ENCODE results near the gene TSTD2.
"Not testable (repeated sequence)": the region's sequence is repeated elsewhere in the genome, so short reads cannot be mapped to it uniquely, and the experiment has no call there.

The TSTD2 gene

GRCh38 chr9:97591535-97591934 lies 41.6 kb downstream of the TSTD2 start:
- Histone ChIP-seq H3K4me1 (ENCODE audit: control insufficient read depth, insufficient read depth, low read length, unreplicated experiment) (peaks cover 4% of the 10 kb centered on the region), H3K36me3 (ENCODE audit: insufficient read depth, low read length) (no peaks in the 10 kb centered on the region), H3K27ac (ENCODE audit: low read depth, low read length) (no peak overlapping the region), H3K79me2 (ENCODE audit: control insufficient read depth, insufficient read depth, low read length, unreplicated experiment) (no peaks in the 10 kb centered on the region), H3K27me3 (ENCODE audit: insufficient read depth, low read length) (peaks cover 29% of the 10 kb centered on the region), H2AFZ (ENCODE audit: low read length, unreplicated experiment) (no peak overlapping the region), H3K4me3 (ENCODE audit: low read depth, low read length) (no peak overlapping the region)

- H3K36me3 ChIP-seq (ENCODE audit: insufficient read depth, low read length); H3K79me2 ChIP-seq (ENCODE audit: control insufficient read depth, insufficient read depth, low read length, unreplicated experiment); H3K4me1 ChIP-seq (ENCODE audit: control insufficient read depth, insufficient read depth, low read length, unreplicated experiment); H2AFZ ChIP-seq (ENCODE audit: low read length, unreplicated experiment); H3K27ac ChIP-seq (ENCODE audit: low read depth, low read length); H3K4me3 ChIP-seq (ENCODE audit: low read depth, low read length): not testable (repeated sequence)
- H3K27me3 ChIP-seq (ENCODE audit: insufficient read depth, low read length) = peaks cover 22% of the 10 kb centered on the region
Measured at GRCh38 chr9:97586909-97587308, 46.3 kb downstream of the TSTD2 start.

- H2AFZ ChIP-seq (ENCODE audit: low read length, unreplicated experiment); H3K4me3 ChIP-seq (ENCODE audit: low read depth, low read length); H3K27ac ChIP-seq (ENCODE audit: low read depth, low read length); H3K79me2 ChIP-seq (ENCODE audit: control insufficient read depth, insufficient read depth, low read length, unreplicated experiment); H3K4me1 ChIP-seq (ENCODE audit: control insufficient read depth, insufficient read depth, low read length, unreplicated experiment); H3K36me3 ChIP-seq (ENCODE audit: insufficient read depth, low read length); H3K27me3 ChIP-seq (ENCODE audit: insufficient read depth, low read length): not testable (repeated sequence)
Measured at GRCh38 chr9:97584778-97585177, 48.4 kb downstream of the TSTD2 start.

- not testable (repeated sequence) for H3K36me3 ChIP-seq (ENCODE audit: insufficient read depth, low read length); H3K4me1 ChIP-seq (ENCODE audit: control insufficient read depth, insufficient read depth, low read length, unreplicated experiment); H2AFZ ChIP-seq (ENCODE audit: low read length, unreplicated experiment); H3K79me2 ChIP-seq (ENCODE audit: control insufficient read depth, insufficient read depth, low read length, unreplicated experiment); H3K4me3 ChIP-seq (ENCODE audit: low read depth, low read length); H3K27ac ChIP-seq (ENCODE audit: low read depth, low read length)
- H3K27me3 ChIP-seq (ENCODE audit: insufficient read depth, low read length) = peaks cover 26% of the 10 kb centered on the region
Measured at GRCh38 chr9:97581590-97581989, 51.6 kb downstream of the TSTD2 start.

DNA sequence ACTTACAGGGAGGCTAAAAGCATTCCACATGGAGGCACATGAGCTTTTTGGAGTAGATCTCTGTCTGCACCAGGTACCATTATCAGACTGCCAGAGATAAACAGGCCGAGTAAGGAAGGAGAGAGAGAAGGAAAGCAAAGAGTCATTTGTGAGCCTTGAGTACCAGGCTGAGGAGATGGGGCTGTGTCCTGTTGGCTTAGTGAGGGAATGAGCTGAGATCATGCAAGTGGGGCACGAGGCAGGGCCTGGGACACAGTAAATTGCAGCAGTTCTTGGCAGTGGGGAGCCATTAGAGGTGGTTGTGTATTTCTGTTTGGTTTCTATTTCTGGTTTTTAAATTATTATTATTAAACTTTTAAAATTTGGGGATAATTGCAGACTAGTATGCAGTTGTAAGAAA lies 53.3 kb downstream of the TSTD2 start:
- Histone ChIP-seq H3K36me3 (ENCODE audit: insufficient read depth, low read length) (no peaks in the 10 kb centered on the region), H3K27ac (ENCODE audit: low read depth, low read length) (no peak overlapping the region), H3K4me1 (ENCODE audit: control insufficient read depth, insufficient read depth, low read length, unreplicated experiment) (no peaks in the 10 kb centered on the region), H3K4me3 (ENCODE audit: low read depth, low read length) (no peak overlapping the region), H2AFZ (ENCODE audit: low read length, unreplicated experiment) (no peak overlapping the region), H3K79me2 (ENCODE audit: control insufficient read depth, insufficient read depth, low read length, unreplicated experiment) (no peaks in the 10 kb centered on the region), H3K27me3 (ENCODE audit: insufficient read depth, low read length) (peaks cover 32% of the 10 kb centered on the region)

- Histone ChIP-seq H3K27ac (ENCODE audit: low read depth, low read length) (no peak overlapping the region), H3K79me2 (ENCODE audit: control insufficient read depth, insufficient read depth, low read length, unreplicated experiment) (no peaks in the 10 kb centered on the region), H3K27me3 (ENCODE audit: insufficient read depth, low read length) (peaks cover 32% of the 10 kb centered on the region), H3K4me3 (ENCODE audit: low read depth, low read length) (no peak overlapping the region), H2AFZ (ENCODE audit: low read length, unreplicated experiment) (no peak overlapping the region), H3K36me3 (ENCODE audit: insufficient read depth, low read length) (no peaks in the 10 kb centered on the region), H3K4me1 (ENCODE audit: control insufficient read depth, insufficient read depth, low read length, unreplicated experiment) (no peaks in the 10 kb centered on the region)
Measured at GRCh38 chr9:97578846-97579245, 54.3 kb downstream of the TSTD2 start.

DNA sequence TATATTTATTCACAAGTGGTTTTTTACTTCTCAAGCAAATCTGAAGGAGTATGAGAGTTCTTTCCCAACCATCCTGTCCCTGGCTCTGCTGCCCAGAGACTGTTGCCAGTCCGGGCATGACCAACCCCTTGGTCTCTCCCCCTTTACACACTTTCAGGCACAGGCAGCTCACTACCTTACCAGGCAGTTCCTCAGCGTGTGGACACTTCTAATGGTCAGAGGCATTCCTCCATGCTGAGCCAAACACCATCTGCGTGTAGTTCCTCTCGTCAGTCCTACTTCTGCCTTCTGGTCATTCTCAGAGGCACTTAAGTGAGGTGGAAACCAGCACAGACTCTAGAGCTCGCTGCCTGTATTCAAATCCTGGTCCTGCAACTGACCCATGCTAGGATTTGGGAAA lies 56.1 kb downstream of the TSTD2 start:
- Histone ChIP-seq H3K27ac (ENCODE audit: low read depth, low read length) (no peak overlapping the region), H3K4me1 (ENCODE audit: control insufficient read depth, insufficient read depth, low read length, unreplicated experiment) (no peaks in the 10 kb centered on the region), H3K36me3 (ENCODE audit: insufficient read depth, low read length) (no peaks in the 10 kb centered on the region), H3K79me2 (ENCODE audit: control insufficient read depth, insufficient read depth, low read length, unreplicated experiment) (no peaks in the 10 kb centered on the region), H3K4me3 (ENCODE audit: low read depth, low read length) (no peak overlapping the region), H2AFZ (ENCODE audit: low read length, unreplicated experiment) (no peak overlapping the region), H3K27me3 (ENCODE audit: insufficient read depth, low read length) (peaks cover 32% of the 10 kb centered on the region)

GRCh38 chr9:97575673-97576200 lies 57.4 kb downstream of the TSTD2 start:
- peaks cover 32% of the 10 kb centered on the region for H3K27me3 ChIP-seq (ENCODE audit: insufficient read depth, low read length)
- no peak overlapping the region for H2AFZ ChIP-seq (ENCODE audit: low read length, unreplicated experiment)
- no peaks in the 10 kb centered on the region for H3K36me3 ChIP-seq (ENCODE audit: insufficient read depth, low read length)
- no peaks in the 10 kb centered on the region for H3K4me1 ChIP-seq (ENCODE audit: control insufficient read depth, insufficient read depth, low read length, unreplicated experiment)
- H3K79me2 ChIP-seq (ENCODE audit: control insufficient read depth, insufficient read depth, low read length, unreplicated experiment) = no peaks in the 10 kb centered on the region
- no peak overlapping the region for H3K27ac ChIP-seq (ENCODE audit: low read depth, low read length)
- H3K4me3 ChIP-seq (ENCODE audit: low read depth, low read length) = no peak overlapping the region

DNA sequence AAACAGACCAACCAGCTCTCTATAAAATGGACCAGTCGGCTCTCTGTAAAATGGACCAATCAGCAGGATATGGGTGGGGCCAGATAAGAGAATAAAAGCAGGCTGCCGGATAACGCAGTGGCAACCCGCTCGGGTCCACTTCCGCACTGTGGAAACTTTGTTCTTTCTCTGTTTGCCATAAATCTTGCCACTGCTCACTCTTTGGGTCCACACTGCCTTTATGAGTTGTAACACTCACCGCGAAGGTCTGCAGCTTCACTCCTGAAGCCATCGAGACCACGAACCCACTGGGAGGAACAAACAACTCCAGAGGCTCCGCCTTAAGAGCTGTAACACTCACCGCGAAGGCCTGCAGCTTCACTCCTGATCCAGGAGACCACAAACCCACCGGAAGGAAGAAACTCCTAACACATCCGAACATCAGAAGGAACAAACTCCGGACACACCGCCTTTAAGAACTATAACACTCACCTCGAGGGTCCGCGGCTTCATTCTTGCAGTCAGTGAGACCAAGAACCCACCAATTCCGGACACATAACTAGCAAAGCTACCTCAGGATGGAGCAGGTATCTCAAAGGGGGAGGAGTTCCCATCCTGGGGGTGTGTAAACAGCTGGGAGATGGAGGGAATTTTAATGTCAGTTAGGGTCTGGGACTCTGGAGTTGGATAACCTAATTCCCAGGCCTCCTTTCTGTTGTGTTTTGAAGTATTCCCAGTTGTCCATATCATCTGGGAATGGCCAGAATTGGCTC lies 58.1 kb downstream of the TSTD2 start:
- H3K4me1 ChIP-seq (ENCODE audit: control insufficient read depth, insufficient read depth, low read length, unreplicated experiment); H3K36me3 ChIP-seq (ENCODE audit: insufficient read depth, low read length); H3K27ac ChIP-seq (ENCODE audit: low read depth, low read length); H3K4me3 ChIP-seq (ENCODE audit: low read depth, low read length); H3K79me2 ChIP-seq (ENCODE audit: control insufficient read depth, insufficient read depth, low read length, unreplicated experiment); H2AFZ ChIP-seq (ENCODE audit: low read length, unreplicated experiment): not testable (repeated sequence)
- H3K27me3 ChIP-seq (ENCODE audit: insufficient read depth, low read length) = peaks cover 37% of the 10 kb centered on the region

GRCh38 chr9:97574101-97574571 lies 59.0 kb downstream of the TSTD2 start:
- not testable (repeated sequence) for H3K36me3 ChIP-seq (ENCODE audit: insufficient read depth, low read length); H3K4me3 ChIP-seq (ENCODE audit: low read depth, low read length); H2AFZ ChIP-seq (ENCODE audit: low read length, unreplicated experiment); H3K79me2 ChIP-seq (ENCODE audit: control insufficient read depth, insufficient read depth, low read length, unreplicated experiment); H3K27ac ChIP-seq (ENCODE audit: low read depth, low read length); H3K4me1 ChIP-seq (ENCODE audit: control insufficient read depth, insufficient read depth, low read length, unreplicated experiment)
- peaks cover 37% of the 10 kb centered on the region for H3K27me3 ChIP-seq (ENCODE audit: insufficient read depth, low read length)

DNA sequence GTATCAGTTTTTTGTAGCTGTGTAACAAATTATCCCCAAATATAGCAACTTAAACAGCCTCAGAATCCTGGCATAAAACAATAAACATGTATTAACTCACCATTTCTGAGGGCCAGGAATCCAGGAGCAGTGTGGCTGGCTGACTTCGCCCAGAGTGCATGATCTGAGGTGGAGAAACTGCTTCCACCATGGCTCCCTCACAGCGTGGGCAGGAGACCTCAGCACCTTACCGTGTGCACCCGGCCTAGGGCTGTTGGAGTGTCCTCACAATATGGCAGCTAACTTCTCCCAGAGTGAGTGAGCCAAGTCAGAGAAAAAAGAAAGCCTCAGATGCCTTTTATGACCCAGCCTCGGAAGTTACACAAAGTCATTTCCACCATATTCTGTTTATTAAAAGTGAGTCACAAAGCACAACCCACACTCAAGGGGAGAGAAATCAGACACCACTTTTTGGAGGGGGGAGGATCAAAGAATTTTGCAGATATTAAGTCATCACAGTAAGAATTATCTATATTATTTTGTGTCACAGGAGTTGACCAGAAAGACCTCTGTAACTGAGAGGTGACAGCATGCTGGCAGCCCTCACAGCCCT lies 59.6 kb downstream of the TSTD2 start:
- Histone ChIP-seq H3K27me3 (ENCODE audit: insufficient read depth, low read length) (peaks cover 37% of the 10 kb centered on the region), H3K36me3 (ENCODE audit: insufficient read depth, low read length) (no peaks in the 10 kb centered on the region), H3K4me3 (ENCODE audit: low read depth, low read length) (no peak overlapping the region), H2AFZ (ENCODE audit: low read length, unreplicated experiment) (no peak overlapping the region), H3K79me2 (ENCODE audit: control insufficient read depth, insufficient read depth, low read length, unreplicated experiment) (no peaks in the 10 kb centered on the region), H3K4me1 (ENCODE audit: control insufficient read depth, insufficient read depth, low read length, unreplicated experiment) (no peaks in the 10 kb centered on the region), H3K27ac (ENCODE audit: low read depth, low read length) (no peak overlapping the region)
